ENCODE data around the gene PPP2R2D.

PPP2R2D gene

GRCh38 chr10:131993275-131993674 is 92.5 kb downstream of the PPP2R2D start:
- Histone ChIP-seq H4K20me1 (ENCODE audit: insufficient read depth, low read length, poor library complexity, severe bottlenecking) (no peaks in the 10 kb centered on the region), H3K9ac (ENCODE audit: low read depth, low read length, poor library complexity, severe bottlenecking) (no peak overlapping the region), H3K4me1 (ENCODE audit: insufficient read depth, low read length, poor library complexity, severe bottlenecking) (no peaks in the 10 kb centered on the region), H2AFZ (ENCODE audit: low read length) (no peak overlapping the region), H3K4me2 (ENCODE audit: low read depth, low read length, poor library complexity, severe bottlenecking) (no peak overlapping the region), H3K9me3 (ENCODE audit: insufficient read depth, low read depth, low read length) (no peaks in the 10 kb centered on the region), H3F3A (ENCODE audit: low read depth) (no peaks in the 10 kb centered on the region), H3K27me3 (ENCODE audit: insufficient read depth, low read length, poor library complexity, severe bottlenecking) (no peaks in the 10 kb centered on the region), H3K79me2 (ENCODE audit: insufficient read depth, low read length) (no peaks in the 10 kb centered on the region), H3K36me3 (ENCODE audit: insufficient read depth, low read length) (no peaks in the 10 kb centered on the region), H3K4me3 (ENCODE audit: low read length, poor library complexity, severe bottlenecking) (no peak overlapping the region), H3K9me2 (replicated peaks; ENCODE audit: low read depth, low read length) (no peaks in the 10 kb centered on the region)
- TF ChIP-seq EZH2phosphoT487 (IDR thresholded peaks at IDR 0.05; ENCODE audit: borderline replicate concordance) (no peak), CTCF (conservative IDR thresholded peaks at IDR 0.05; ENCODE audit: low read length) (no peak)

GRCh38 chr10:131994435-131994834 is 93.6 kb downstream of the PPP2R2D start:
- Histone ChIP-seq H3K4me2 (ENCODE audit: low read depth, low read length, poor library complexity, severe bottlenecking) (no peak overlapping the region), H3K4me1 (ENCODE audit: insufficient read depth, low read length, poor library complexity, severe bottlenecking) (no peaks in the 10 kb centered on the region), H3K4me3 (ENCODE audit: low read length, poor library complexity, severe bottlenecking) (no peak overlapping the region), H3F3A (ENCODE audit: low read depth) (no peaks in the 10 kb centered on the region), H3K9ac (ENCODE audit: low read depth, low read length, poor library complexity, severe bottlenecking) (no peak overlapping the region), H3K36me3 (ENCODE audit: insufficient read depth, low read length) (no peaks in the 10 kb centered on the region), H2AFZ (ENCODE audit: low read length) (no peak overlapping the region), H4K20me1 (ENCODE audit: insufficient read depth, low read length, poor library complexity, severe bottlenecking) (no peaks in the 10 kb centered on the region), H3K79me2 (ENCODE audit: insufficient read depth, low read length) (no peaks in the 10 kb centered on the region), H3K27me3 (ENCODE audit: insufficient read depth, low read length, poor library complexity, severe bottlenecking) (no peaks in the 10 kb centered on the region), H3K9me2 (replicated peaks; ENCODE audit: low read depth, low read length) (no peaks in the 10 kb centered on the region), H3K9me3 (ENCODE audit: insufficient read depth, low read depth, low read length) (no peaks in the 10 kb centered on the region)
- TF ChIP-seq CTCF (conservative IDR thresholded peaks at IDR 0.05; ENCODE audit: low read length) = no peak
- TF ChIP-seq EZH2phosphoT487 (IDR thresholded peaks at IDR 0.05; ENCODE audit: borderline replicate concordance) = no peak

- Histone ChIP-seq H3K36me3 (ENCODE audit: insufficient read depth, low read length) (no peaks in the 10 kb centered on the region), H3K9me2 (replicated peaks; ENCODE audit: low read depth, low read length) (no peaks in the 10 kb centered on the region), H4K20me1 (ENCODE audit: insufficient read depth, low read length, poor library complexity, severe bottlenecking) (no peaks in the 10 kb centered on the region), H3K4me3 (ENCODE audit: low read length, poor library complexity, severe bottlenecking) (no peak overlapping the region), H3K4me2 (ENCODE audit: low read depth, low read length, poor library complexity, severe bottlenecking) (no peak overlapping the region), H3K9me3 (ENCODE audit: insufficient read depth, low read depth, low read length) (no peaks in the 10 kb centered on the region), H3F3A (ENCODE audit: low read depth) (no peaks in the 10 kb centered on the region), H3K27me3 (ENCODE audit: insufficient read depth, low read length, poor library complexity, severe bottlenecking) (no peaks in the 10 kb centered on the region), H3K4me1 (ENCODE audit: insufficient read depth, low read length, poor library complexity, severe bottlenecking) (no peaks in the 10 kb centered on the region), H3K79me2 (ENCODE audit: insufficient read depth, low read length) (no peaks in the 10 kb centered on the region), H3K9ac (ENCODE audit: low read depth, low read length, poor library complexity, severe bottlenecking) (no peak overlapping the region), H2AFZ (ENCODE audit: low read length) (no peak overlapping the region)
- TF ChIP-seq CTCF (conservative IDR thresholded peaks at IDR 0.05; ENCODE audit: low read length) = no peak
These were observed 95.9 kb downstream of the PPP2R2D start for GRCh38 chr10:131996466-131997365.
